NCI-H1417 (cell line): ENCODE data around the gene RICTOR.
A peak's percentile ranks its signal among the peaks of the same experiment; 100 is the strongest.

Experiments
- DNase-seq, 3 experiments: peaks; one replicate each; lab custom pipeline; 2025; lab: John Stamatoyannopoulos, UW

Gene RICTOR, protein sequence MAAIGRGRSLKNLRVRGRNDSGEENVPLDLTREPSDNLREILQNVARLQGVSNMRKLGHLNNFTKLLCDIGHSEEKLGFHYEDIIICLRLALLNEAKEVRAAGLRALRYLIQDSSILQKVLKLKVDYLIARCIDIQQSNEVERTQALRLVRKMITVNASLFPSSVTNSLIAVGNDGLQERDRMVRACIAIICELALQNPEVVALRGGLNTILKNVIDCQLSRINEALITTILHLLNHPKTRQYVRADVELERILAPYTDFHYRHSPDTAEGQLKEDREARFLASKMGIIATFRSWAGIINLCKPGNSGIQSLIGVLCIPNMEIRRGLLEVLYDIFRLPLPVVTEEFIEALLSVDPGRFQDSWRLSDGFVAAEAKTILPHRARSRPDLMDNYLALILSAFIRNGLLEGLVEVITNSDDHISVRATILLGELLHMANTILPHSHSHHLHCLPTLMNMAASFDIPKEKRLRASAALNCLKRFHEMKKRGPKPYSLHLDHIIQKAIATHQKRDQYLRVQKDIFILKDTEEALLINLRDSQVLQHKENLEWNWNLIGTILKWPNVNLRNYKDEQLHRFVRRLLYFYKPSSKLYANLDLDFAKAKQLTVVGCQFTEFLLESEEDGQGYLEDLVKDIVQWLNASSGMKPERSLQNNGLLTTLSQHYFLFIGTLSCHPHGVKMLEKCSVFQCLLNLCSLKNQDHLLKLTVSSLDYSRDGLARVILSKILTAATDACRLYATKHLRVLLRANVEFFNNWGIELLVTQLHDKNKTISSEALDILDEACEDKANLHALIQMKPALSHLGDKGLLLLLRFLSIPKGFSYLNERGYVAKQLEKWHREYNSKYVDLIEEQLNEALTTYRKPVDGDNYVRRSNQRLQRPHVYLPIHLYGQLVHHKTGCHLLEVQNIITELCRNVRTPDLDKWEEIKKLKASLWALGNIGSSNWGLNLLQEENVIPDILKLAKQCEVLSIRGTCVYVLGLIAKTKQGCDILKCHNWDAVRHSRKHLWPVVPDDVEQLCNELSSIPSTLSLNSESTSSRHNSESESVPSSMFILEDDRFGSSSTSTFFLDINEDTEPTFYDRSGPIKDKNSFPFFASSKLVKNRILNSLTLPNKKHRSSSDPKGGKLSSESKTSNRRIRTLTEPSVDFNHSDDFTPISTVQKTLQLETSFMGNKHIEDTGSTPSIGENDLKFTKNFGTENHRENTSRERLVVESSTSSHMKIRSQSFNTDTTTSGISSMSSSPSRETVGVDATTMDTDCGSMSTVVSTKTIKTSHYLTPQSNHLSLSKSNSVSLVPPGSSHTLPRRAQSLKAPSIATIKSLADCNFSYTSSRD (N-terminal part only)

GRCh38 chr5:39074017-39074814 lies at the start of gene RICTOR:
RICTOR (minus strand) TSS chr5:39074399; CDS start chr5:39074377, 22 bp downstream.
- peak; percentile 93 to 95 (median 94) for DNase-seq

GRCh38 chr5:39121922-39122321 lies 47.7 kb upstream of the RICTOR start:
- DNase-seq = no peak

- DNase-seq = no peak
Observed at GRCh38 chr5:39121315-39121714, 47.1 kb upstream of the RICTOR start.

GRCh38 chr5:39120052-39120420 lies 45.8 kb upstream of the RICTOR start:
- no peak for DNase-seq

- DNase-seq = no peak
Observed at GRCh38 chr5:39119404-39120051, 45.3 kb upstream of the RICTOR start.

DNA sequence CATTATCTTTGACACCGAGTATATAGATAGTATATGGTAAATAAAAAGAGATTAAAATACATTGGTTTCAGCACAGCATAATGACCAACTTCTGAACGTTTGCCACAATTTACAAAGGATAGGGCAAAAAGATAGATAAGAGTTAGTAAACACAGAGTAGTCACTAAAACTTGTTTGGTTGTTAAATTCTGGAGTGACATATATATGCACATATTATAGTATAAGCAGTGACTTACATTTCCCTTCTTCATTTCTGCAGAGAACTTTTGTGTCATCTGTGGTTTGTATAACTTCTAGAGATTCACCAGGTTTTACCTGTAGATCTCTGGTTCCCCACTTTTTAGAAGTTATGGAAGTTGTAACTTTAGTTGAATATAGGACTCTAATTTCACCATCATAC lies 44.4 kb upstream of the RICTOR start:
- no peak for DNase-seq

DNA sequence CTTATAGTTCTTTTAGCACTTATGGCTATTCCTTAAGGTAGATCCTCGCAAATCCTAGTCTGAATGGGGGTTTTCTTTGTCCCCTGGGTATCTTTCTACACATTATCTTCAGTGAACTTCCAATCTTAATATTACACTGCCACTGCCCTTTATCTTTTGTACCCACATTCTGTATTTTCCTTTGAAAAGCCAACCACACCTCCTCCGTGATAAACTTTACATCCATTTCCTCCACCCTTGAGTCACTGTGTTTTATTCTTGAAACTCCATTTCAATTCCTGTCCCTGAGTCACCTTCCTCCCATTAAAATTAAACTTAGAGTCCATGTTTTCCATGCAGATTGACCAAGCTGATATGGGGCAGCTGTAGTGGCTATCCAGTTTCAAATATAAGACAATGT lies 43.2 kb upstream of the RICTOR start:
- no peak for DNase-seq

GRCh38 chr5:39116344-39117170 lies 42.4 kb upstream of the RICTOR start:
- DNase-seq = no peak

DNA sequence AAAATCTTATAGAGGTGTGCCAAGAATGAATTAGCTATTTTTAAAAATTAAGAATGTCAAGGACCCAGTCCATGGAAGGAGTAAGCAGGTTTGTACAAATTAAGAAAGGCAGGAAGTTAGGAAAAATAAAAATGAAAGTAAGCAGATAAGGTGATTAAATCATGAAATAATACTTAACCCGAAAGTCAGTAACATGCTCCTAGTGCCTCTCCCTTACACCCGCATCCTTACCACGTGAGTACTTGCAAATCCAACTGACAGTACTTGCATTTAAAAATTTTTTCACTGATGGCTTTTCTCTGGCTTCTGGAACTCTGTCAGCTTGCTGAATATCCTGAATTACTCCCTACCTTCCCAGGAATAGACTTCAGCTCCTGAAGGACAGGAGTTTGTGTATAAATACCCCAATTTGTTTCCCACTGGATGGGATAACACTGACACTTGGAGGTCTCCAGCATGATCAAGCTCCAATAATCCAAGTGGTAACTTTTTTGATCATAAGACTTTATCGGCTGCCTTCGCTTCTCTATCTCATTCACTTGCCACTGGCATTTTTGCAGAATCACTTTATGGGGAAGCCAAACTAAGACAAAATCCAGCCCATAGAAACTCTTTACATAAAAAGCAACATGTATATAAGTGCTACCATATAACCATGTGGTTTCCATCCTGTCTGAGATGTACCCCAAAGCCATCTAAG lies 41.6 kb upstream of the RICTOR start:
- DNase-seq = no peak

GRCh38 chr5:39114155-39114554 lies 40.0 kb upstream of the RICTOR start:
- no peak for DNase-seq

GRCh38 chr5:39113354-39113953 lies 39.3 kb upstream of the RICTOR start:
- no peak for DNase-seq

- DNase-seq = peak in 2 of 3 experiments; percentile 53 to 85
Observed at GRCh38 chr5:39109606-39110005, 35.4 kb upstream of the RICTOR start.

DNA sequence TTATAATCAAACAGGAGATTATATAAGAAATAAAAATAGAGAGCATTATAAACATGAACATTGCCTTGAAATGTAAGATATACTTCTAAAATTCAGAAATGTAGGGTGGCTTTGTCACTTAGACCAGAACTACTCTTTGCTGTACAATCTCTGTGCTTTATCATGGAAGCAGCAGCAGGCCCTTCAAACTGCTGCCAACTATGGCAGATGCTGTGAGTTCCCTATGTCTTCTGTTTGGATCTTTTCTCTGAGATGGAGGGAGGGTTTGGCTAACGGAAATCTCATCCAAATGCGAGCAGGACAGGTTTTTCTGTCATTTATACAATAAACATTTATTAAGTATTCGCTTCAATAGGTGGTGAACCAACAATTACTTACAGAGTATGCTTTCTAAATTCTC lies 34.8 kb upstream of the RICTOR start:
- peak in 2 of 3 experiments; percentile 30 to 74 for DNase-seq

DNA sequence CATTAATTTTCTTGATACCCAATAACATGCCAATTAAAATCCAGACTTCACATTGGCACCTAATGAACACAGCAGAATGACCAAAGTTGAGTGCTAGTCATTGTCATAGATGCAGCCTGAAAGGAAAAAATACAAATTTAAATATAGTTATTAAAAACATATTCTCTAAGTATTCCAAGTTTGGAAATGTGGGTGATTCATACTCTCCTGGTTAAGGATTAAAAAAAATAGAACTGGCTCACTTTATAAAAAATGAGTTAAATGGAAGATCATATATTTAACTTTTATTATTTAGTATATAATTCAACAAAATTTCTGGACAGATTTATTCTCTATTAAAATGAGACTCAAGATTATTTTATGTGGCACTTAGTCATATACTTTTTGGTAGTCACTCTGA lies 33.2 kb upstream of the RICTOR start:
- DNase-seq = no peak

DNA sequence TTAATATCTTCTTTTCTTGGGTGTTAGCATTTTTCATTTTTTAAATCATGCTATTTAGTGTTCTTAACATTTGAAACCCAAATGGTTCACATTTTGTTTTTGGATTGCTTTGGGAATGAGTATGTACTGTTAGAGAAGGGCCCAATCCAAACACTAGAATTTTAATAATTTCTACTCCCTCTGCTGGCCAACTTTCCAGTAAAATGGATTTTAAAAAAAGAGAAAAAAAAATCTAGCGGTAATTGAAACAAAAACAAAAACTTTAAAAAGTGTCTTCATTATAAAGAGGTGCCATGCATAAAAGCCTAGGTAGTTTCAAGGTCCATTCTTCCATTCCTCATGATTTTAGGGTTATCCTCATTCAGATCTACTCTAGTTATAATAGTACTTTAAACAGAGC lies 32.1 kb upstream of the RICTOR start:
- DNase-seq = no peak

GRCh38 chr5:39104221-39104620 lies 30.0 kb upstream of the RICTOR start:
- DNase-seq = no peak

GRCh38 chr5:39102684-39103155 lies 28.5 kb upstream of the RICTOR start:
- DNase-seq = no peak

GRCh38 chr5:39100851-39101396 lies 26.7 kb upstream of the RICTOR start:
- no peak for DNase-seq
